T-helper 1 cell treated with Interleukin-12 subunit alpha and Interleukin-12 subunit beta and Interleukin-4 antibody, amounts not matched to agents 30 ng/mL and 1 ng/mL, for 36 hours (primary cell): Measurements from ENCODE around the gene ZSCAN30. TPM values are rescaled to one million over a fixed set of nuclear protein-coding genes. Genes with fewer than 3 reads are reported as not detected.
"Not testable (repeated sequence)": the region's sequence is repeated elsewhere in the genome, so short reads cannot be mapped to it uniquely, and the experiment has no call there.

Experiments used
- intact Hi-C: fragments of 100-400 bp; cut with micrococcal nuclease; formaldehyde crosslinking; loops from one replicate; pipeline ENCODE4 v1.15.1; 2024
- total RNA-seq: library from RNA; stranded (reverse); gene quantifications from 2 replicates; pipeline ENCODE4 v1.2.3, GENCODE V29; 2022

The ZSCAN30 gene
- total RNA-seq, 1 donor from 2014 or later, result 19.5 TPM

GRCh38 chr18:35240664-35241447, 49.2 kb downstream of the ZSCAN30 start, which contains the start of gene ZNF397:
ZNF397 (plus strand) TSS chr18:35241034; CDS start chr18:35242471, 1,437 bp downstream.
- intact Hi-C loops, result loop anchor here (1.0 to 5.0 kb wide), 14 partner anchors 10 to 1586 kb away; partner anchors contain the start of genes ELP2, GALNT1, INO80C and KIAA1328

GRCh38 chr18:35239314-35239713, 50.7 kb downstream of the ZSCAN30 start:
- intact Hi-C loops, result loop anchor here (10.0 kb wide), 1 partner anchor 515 kb away; no protein-coding TSS in a partner anchor

- intact Hi-C loops, result loop anchor here (10.0 kb wide), 1 partner anchor 518 kb away; no protein-coding TSS in a partner anchor
Observed at GRCh38 chr18:35236571-35237363, 53.3 kb downstream of the ZSCAN30 start.

GRCh38 chr18:35231052-35231451, 59.0 kb downstream of the ZSCAN30 start:
- intact Hi-C loops, result loop anchor here (1.0 to 10.0 kb wide), 12 partner anchors 9 to 720 kb away; partner anchors contain the start of genes ZNF24 and ZSCAN30

- intact Hi-C loops, result no loop called here
Observed at GRCh38 chr18:35227254-35227653, 62.8 kb downstream of the ZSCAN30 start.

GRCh38 chr18:35223797-35224196, 66.2 kb downstream of the ZSCAN30 start:
- intact Hi-C loops, result no loop called here

GRCh38 chr18:35220424-35220823, 69.6 kb downstream of the ZSCAN30 start:
- intact Hi-C loops, result no loop called here

GRCh38 chr18:35219331-35219730, 70.7 kb downstream of the ZSCAN30 start:
- intact Hi-C loops, result not testable (repeated sequence)

- intact Hi-C loops, result not testable (repeated sequence)
Observed at GRCh38 chr18:35216611-35217010, 73.4 kb downstream of the ZSCAN30 start.

GRCh38 chr18:35215026-35215425, 75.0 kb downstream of the ZSCAN30 start:
- intact Hi-C loops, result no loop called here

GRCh38 chr18:35205746-35206458, 84.1 kb downstream of the ZSCAN30 start:
- intact Hi-C loops, result not testable (repeated sequence)

GRCh38 chr18:35205199-35205712, 84.8 kb downstream of the ZSCAN30 start:
- intact Hi-C loops, result no loop called here

GRCh38 chr18:35203067-35203466, 87.0 kb downstream of the ZSCAN30 start:
- intact Hi-C loops, result no loop called here

GRCh38 chr18:35201256-35201931, 88.6 kb downstream of the ZSCAN30 start:
- intact Hi-C loops, result no loop called here

Other genes starting within 250 kb of the ZSCAN30 start
- gene MAPRE2, start 248.8 kb downstream of the ZSCAN30 start, total RNA-seq, result 42.6 and 45.9 TPM in 2 replicates
- 18.6 and 19.6 TPM in 2 replicates for gene ZNF397, start 49.2 kb downstream of the ZSCAN30 start, total RNA-seq
- 63.9 and 66.5 TPM in 2 replicates for gene ZNF24, start 54.2 kb upstream of the ZSCAN30 start, total RNA-seq
- 0.54 and 0.66 TPM in 2 replicates for gene ZNF396, start 87.1 kb upstream of the ZSCAN30 start, total RNA-seq
- gene INO80C, start 207.7 kb upstream of the ZSCAN30 start, total RNA-seq, result 28.5 and 28.6 TPM in 2 replicates